ENCODE data around the gene SREBF2.

The SREBF2 gene

GRCh38 chr22:41893591-41894375, 60.9 kb downstream of the SREBF2 start:
- H3K4me3 ChIP-seq (ENCODE audit: low read length in 2 of 2) = no peak overlapping the region
- no peaks in the 10 kb centered on the region for H3K27me3 ChIP-seq (ENCODE audit: control insufficient read depth in 2 of 2, insufficient read depth in 2 of 2, low read length in 2 of 2)
- no peak overlapping the region for H3K9ac ChIP-seq (ENCODE audit: low read depth in 1 of 2, low read length in 2 of 2)
- no peak overlapping the region for H3K27ac ChIP-seq (ENCODE audit: low read depth in 2 of 2, low read length in 2 of 2)
- H3K36me3 ChIP-seq (ENCODE audit: control insufficient read depth in 2 of 2, insufficient read depth in 2 of 2, low read length in 2 of 2) = peaks cover 53 to 73% of the 10 kb centered on the region in 2 donors
- H3K4me1 ChIP-seq (ENCODE audit: control insufficient read depth in 2 of 2, insufficient read depth in 2 of 2, low read length in 2 of 2) = no peaks in the 10 kb centered on the region
- H3K9me3 ChIP-seq (ENCODE audit: control insufficient read depth in 2 of 2, low read length in 2 of 2) = no peaks in the 10 kb centered on the region

DNA sequence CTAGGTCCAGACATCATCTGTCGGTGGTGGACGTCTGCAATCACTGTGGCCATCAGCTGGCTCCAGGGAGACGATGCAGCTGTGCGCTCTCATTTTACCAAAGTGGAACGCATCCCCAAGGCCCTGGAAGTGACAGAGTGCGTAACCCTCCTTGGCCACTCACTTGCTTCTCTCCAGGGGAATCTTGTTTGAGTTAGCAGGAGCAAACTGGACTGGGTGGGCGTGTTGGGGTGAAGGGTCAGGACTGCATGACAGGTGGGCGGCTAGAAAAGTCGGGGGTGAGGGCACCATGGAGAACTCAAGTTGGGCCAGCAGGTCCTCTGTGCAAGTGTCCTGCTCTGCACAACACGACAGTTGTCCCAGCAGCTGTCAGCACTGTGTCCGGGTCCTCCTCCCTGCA, 65.7 kb downstream of the SREBF2 start:
- H3K9me3 ChIP-seq (ENCODE audit: control insufficient read depth in 2 of 2, low read length in 2 of 2) = no peaks in the 10 kb centered on the region
- peaks cover 69 to 71% of the 10 kb centered on the region in 2 donors for H3K36me3 ChIP-seq (ENCODE audit: control insufficient read depth in 2 of 2, insufficient read depth in 2 of 2, low read length in 2 of 2)
- no peak overlapping the region for H3K4me3 ChIP-seq (ENCODE audit: low read length in 2 of 2)
- no peak overlapping the region for H3K9ac ChIP-seq (ENCODE audit: low read depth in 1 of 2, low read length in 2 of 2)
- no peaks in the 10 kb centered on the region for H3K4me1 ChIP-seq (ENCODE audit: control insufficient read depth in 2 of 2, insufficient read depth in 2 of 2, low read length in 2 of 2)
- H3K27ac ChIP-seq (ENCODE audit: low read depth in 2 of 2, low read length in 2 of 2) = no peak overlapping the region
- no peaks in the 10 kb centered on the region for H3K27me3 ChIP-seq (ENCODE audit: control insufficient read depth in 2 of 2, insufficient read depth in 2 of 2, low read length in 2 of 2)

GRCh38 chr22:41899110-41899509, 66.2 kb downstream of the SREBF2 start:
- no peaks in the 10 kb centered on the region for H3K27me3 ChIP-seq (ENCODE audit: control insufficient read depth in 2 of 2, insufficient read depth in 2 of 2, low read length in 2 of 2)
- H3K4me1 ChIP-seq (ENCODE audit: control insufficient read depth in 2 of 2, insufficient read depth in 2 of 2, low read length in 2 of 2) = no peaks in the 10 kb centered on the region
- H3K36me3 ChIP-seq (ENCODE audit: control insufficient read depth in 2 of 2, insufficient read depth in 2 of 2, low read length in 2 of 2) = peaks cover 69 to 72% of the 10 kb centered on the region in 2 donors
- no peaks in the 10 kb centered on the region for H3K9me3 ChIP-seq (ENCODE audit: control insufficient read depth in 2 of 2, low read length in 2 of 2)
- H3K4me3 ChIP-seq (ENCODE audit: low read length in 2 of 2) = no peak overlapping the region
- no peak overlapping the region for H3K9ac ChIP-seq (ENCODE audit: low read depth in 1 of 2, low read length in 2 of 2)
- no peak overlapping the region for H3K27ac ChIP-seq (ENCODE audit: low read depth in 2 of 2, low read length in 2 of 2)

DNA sequence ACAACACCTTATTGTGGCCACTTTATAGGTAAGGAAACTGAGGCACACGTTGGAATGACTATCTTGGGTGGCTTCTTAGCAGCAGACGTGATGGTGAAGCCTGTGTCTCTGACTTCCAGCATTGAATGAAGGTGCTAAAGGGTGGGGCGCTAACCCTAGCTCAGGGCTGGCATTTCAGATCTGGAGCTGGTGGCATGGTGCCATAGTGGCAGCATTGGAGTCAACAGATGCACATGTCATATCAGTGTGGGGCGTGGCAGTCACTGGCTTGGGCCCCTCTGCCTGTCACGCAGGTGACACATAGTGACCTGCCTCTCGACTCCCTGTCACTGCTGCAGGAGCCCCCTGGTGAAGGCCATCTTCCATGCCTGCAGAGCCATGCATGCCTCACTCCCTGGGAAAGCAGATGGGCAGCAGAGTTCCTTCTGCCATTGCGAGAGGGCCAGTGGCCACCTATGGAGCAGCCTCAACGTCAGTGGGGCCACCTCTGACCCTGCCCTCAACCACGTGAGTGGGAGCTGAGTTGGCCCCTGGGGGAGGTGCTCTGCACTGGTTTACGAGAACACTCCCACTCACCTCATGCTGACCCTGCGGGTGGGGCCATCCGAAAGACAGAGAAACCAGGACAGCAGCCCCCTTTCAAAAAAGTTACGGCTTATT, 67.2 kb downstream of the SREBF2 start:
- Histone ChIP-seq H3K4me3 (ENCODE audit: low read length in 2 of 2) (no peak overlapping the region), H3K27ac (ENCODE audit: low read depth in 2 of 2, low read length in 2 of 2) (no peak overlapping the region), H3K36me3 (ENCODE audit: control insufficient read depth in 2 of 2, insufficient read depth in 2 of 2, low read length in 2 of 2) (peaks cover 69 to 72% of the 10 kb centered on the region in 2 donors), H3K9ac (ENCODE audit: low read depth in 1 of 2, low read length in 2 of 2) (no peak overlapping the region), H3K4me1 (ENCODE audit: control insufficient read depth in 2 of 2, insufficient read depth in 2 of 2, low read length in 2 of 2) (no peaks in the 10 kb centered on the region), H3K27me3 (ENCODE audit: control insufficient read depth in 2 of 2, insufficient read depth in 2 of 2, low read length in 2 of 2) (no peaks in the 10 kb centered on the region), H3K9me3 (ENCODE audit: control insufficient read depth in 2 of 2, low read length in 2 of 2) (no peaks in the 10 kb centered on the region)

- H3K27me3 ChIP-seq (ENCODE audit: control insufficient read depth in 2 of 2, insufficient read depth in 2 of 2, low read length in 2 of 2) = no peaks in the 10 kb centered on the region
- H3K27ac ChIP-seq (ENCODE audit: low read depth in 2 of 2, low read length in 2 of 2) = no peak overlapping the region
- no peaks in the 10 kb centered on the region for H3K4me1 ChIP-seq (ENCODE audit: control insufficient read depth in 2 of 2, insufficient read depth in 2 of 2, low read length in 2 of 2)
- H3K4me3 ChIP-seq (ENCODE audit: low read length in 2 of 2) = no peak overlapping the region
- H3K9ac ChIP-seq (ENCODE audit: low read depth in 1 of 2, low read length in 2 of 2) = no peak overlapping the region
- peaks cover 72 to 77% of the 10 kb centered on the region in 2 donors for H3K36me3 ChIP-seq (ENCODE audit: control insufficient read depth in 2 of 2, insufficient read depth in 2 of 2, low read length in 2 of 2)
- H3K9me3 ChIP-seq (ENCODE audit: control insufficient read depth in 2 of 2, low read length in 2 of 2) = no peaks in the 10 kb centered on the region
Measured at GRCh38 chr22:41900652-41901312, 67.9 kb downstream of the SREBF2 start.

- peaks cover 71 to 75% of the 10 kb centered on the region in 2 donors for H3K36me3 ChIP-seq (ENCODE audit: control insufficient read depth in 2 of 2, insufficient read depth in 2 of 2, low read length in 2 of 2)
- no peaks in the 10 kb centered on the region for H3K9me3 ChIP-seq (ENCODE audit: control insufficient read depth in 2 of 2, low read length in 2 of 2)
- no peak overlapping the region for H3K27ac ChIP-seq (ENCODE audit: low read depth in 2 of 2, low read length in 2 of 2)
- no peaks in the 10 kb centered on the region for H3K4me1 ChIP-seq (ENCODE audit: control insufficient read depth in 2 of 2, insufficient read depth in 2 of 2, low read length in 2 of 2)
- H3K4me3 ChIP-seq (ENCODE audit: low read length in 2 of 2) = no peak overlapping the region
- no peaks in the 10 kb centered on the region for H3K27me3 ChIP-seq (ENCODE audit: control insufficient read depth in 2 of 2, insufficient read depth in 2 of 2, low read length in 2 of 2)
- H3K9ac ChIP-seq (ENCODE audit: low read depth in 1 of 2, low read length in 2 of 2) = peak overlapping the region in 1 of 2 donors; percentile 17
Measured at GRCh38 chr22:41902016-41902415, 69.1 kb downstream of the SREBF2 start.

GRCh38 chr22:41902932-41903421, 70.1 kb downstream of the SREBF2 start:
- Histone ChIP-seq H3K4me3 (ENCODE audit: low read length in 2 of 2) (no peak overlapping the region), H3K27me3 (ENCODE audit: control insufficient read depth in 2 of 2, insufficient read depth in 2 of 2, low read length in 2 of 2) (no peaks in the 10 kb centered on the region), H3K9me3 (ENCODE audit: control insufficient read depth in 2 of 2, low read length in 2 of 2) (no peaks in the 10 kb centered on the region), H3K9ac (ENCODE audit: low read depth in 1 of 2, low read length in 2 of 2) (no peak overlapping the region), H3K36me3 (ENCODE audit: control insufficient read depth in 2 of 2, insufficient read depth in 2 of 2, low read length in 2 of 2) (peaks cover 66 to 68% of the 10 kb centered on the region in 2 donors), H3K4me1 (ENCODE audit: control insufficient read depth in 2 of 2, insufficient read depth in 2 of 2, low read length in 2 of 2) (no peaks in the 10 kb centered on the region), H3K27ac (ENCODE audit: low read depth in 2 of 2, low read length in 2 of 2) (no peak overlapping the region)

DNA sequence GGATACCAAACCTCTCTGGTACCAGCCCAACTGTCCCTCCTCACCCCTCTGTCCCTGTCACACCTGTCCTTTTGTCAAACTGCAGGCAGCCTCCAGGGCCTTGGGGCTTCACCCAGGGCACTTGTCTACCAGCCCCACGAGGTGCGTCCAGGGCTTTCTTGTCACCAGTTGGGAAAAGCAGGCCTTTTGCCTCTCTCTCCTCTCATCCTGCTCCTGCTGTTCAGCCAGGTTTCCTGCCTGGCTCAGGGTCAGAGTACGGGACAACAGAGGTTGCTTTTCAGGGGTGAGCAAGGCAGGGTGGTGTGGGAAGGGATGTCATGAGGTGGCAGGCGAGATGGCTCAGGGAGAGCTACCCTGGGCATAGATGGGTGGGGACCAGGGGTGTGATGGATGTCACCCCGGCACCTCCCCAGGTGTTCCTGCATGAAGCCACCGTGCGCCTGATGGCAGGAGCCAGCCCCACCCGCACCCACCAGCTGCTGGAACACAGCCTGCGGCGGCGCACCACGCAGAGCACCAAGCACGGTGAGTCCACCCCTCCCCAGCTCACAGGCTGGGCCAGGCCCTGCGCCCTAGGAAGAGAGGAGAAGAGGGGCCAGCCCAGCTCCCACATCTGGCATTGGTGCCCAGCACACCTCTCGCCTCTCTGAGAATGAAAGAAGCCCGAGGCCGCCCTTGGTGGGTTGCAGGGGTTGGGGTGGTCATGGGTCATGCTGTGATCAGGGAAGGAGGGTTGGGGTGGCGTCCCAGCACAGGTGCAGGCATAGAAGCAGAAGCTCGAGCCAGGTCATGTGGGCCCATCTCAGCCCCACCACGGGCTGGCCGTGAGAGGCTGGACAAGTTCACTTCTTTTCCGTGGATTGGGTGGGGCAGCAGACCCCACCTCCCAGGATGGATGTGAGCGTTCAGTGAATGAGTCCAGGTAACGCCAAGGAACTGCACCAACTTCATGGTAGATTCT, 71.8 kb downstream of the SREBF2 start:
- Histone ChIP-seq H3K4me1 (ENCODE audit: control insufficient read depth in 2 of 2, insufficient read depth in 2 of 2, low read length in 2 of 2) (no peaks in the 10 kb centered on the region), H3K27me3 (ENCODE audit: control insufficient read depth in 2 of 2, insufficient read depth in 2 of 2, low read length in 2 of 2) (peaks cover 4 to 7% of the 10 kb centered on the region in 2 donors), H3K36me3 (ENCODE audit: control insufficient read depth in 2 of 2, insufficient read depth in 2 of 2, low read length in 2 of 2) (peaks cover 53 to 54% of the 10 kb centered on the region in 2 donors), H3K9me3 (ENCODE audit: control insufficient read depth in 2 of 2, low read length in 2 of 2) (no peaks in the 10 kb centered on the region), H3K9ac (ENCODE audit: low read depth in 1 of 2, low read length in 2 of 2) (no peak overlapping the region), H3K27ac (ENCODE audit: low read depth in 2 of 2, low read length in 2 of 2) (no peak overlapping the region), H3K4me3 (ENCODE audit: low read length in 2 of 2) (no peak overlapping the region)

- peaks cover 45% of the 10 kb centered on the region in 2 donors for H3K36me3 ChIP-seq (ENCODE audit: control insufficient read depth in 2 of 2, insufficient read depth in 2 of 2, low read length in 2 of 2)
Measured at GRCh38 chr22:41905411-41906202, 72.7 kb downstream of the SREBF2 start.

More at GRCh38 chr22:41905411-41906202, 72.7 kb downstream of the SREBF2 start:
- no peaks in the 10 kb centered on the region for H3K9me3 ChIP-seq (ENCODE audit: control insufficient read depth in 2 of 2, low read length in 2 of 2)
- no peak overlapping the region for H3K27ac ChIP-seq (ENCODE audit: low read depth in 2 of 2, low read length in 2 of 2)
- H3K4me3 ChIP-seq (ENCODE audit: low read length in 2 of 2) = no peak overlapping the region
- H3K4me1 ChIP-seq (ENCODE audit: control insufficient read depth in 2 of 2, insufficient read depth in 2 of 2, low read length in 2 of 2) = peaks cover 3 to 4% of the 10 kb centered on the region in 2 donors
- peaks cover 4 to 7% of the 10 kb centered on the region in 2 donors for H3K27me3 ChIP-seq (ENCODE audit: control insufficient read depth in 2 of 2, insufficient read depth in 2 of 2, low read length in 2 of 2)
- no peak overlapping the region for H3K9ac ChIP-seq (ENCODE audit: low read depth in 1 of 2, low read length in 2 of 2)

Measured in mucosa of rectum (tissue), 2 donors.